ENCODE data around the gene GAL3ST2.
"Not testable (repeated sequence)": the region's sequence is repeated elsewhere in the genome, so short reads cannot be mapped to it uniquely, and the experiment has no call there.

The GAL3ST2 gene

DNA sequence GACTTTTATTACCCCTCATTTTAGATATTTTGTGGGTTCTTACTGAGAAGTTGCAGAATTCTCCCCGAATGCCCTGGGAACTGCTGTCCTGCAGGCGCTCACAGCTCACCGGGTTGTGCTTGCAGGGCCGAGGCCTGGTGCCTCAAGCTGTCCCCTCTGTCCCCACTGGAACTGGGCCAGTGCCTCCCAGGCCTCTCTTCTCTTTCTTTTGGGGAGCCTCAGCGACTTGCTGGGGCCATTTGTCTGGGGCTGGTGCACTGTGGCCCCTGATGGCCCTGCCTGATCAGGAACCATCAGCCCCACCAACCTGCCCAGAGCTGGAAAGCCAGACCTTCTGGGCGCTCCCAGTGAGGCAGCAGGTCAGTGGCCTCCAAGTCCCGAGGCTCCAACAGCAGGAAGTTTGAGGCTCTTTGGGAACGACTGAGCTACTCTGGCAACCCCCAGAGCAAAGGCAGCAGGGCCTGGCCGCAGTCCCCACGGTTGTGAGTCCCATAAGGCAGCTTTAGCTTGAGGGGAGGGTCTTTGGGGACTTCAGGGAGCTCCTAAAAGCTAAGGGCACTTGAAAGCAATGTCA is 17.7 kb downstream of the GAL3ST2 start:
- H3K27me3 ChIP-seq (ENCODE audit: control insufficient read depth, insufficient read depth, low read length): no peaks in the 10 kb centered on the region
- no peak overlapping the region for H3K4me3 ChIP-seq (ENCODE audit: low read length)
- no peaks in the 10 kb centered on the region for H3K36me3 ChIP-seq (ENCODE audit: control insufficient read depth, insufficient read depth, low read length)
- H3K9me3 ChIP-seq (ENCODE audit: control insufficient read depth, insufficient read depth, low read length): no peaks in the 10 kb centered on the region; the same call in 1 of the 2 replicates
- H3K27ac ChIP-seq (ENCODE audit: low read length): no peak overlapping the region
- WGBS (ENCODE audit: insufficient coverage, insufficient read length): no CpG with 5 or more reads among the region's 10 CpGs
- H3K4me1 ChIP-seq (ENCODE audit: control insufficient read depth, insufficient read depth, low read length): no peaks in the 10 kb centered on the region
- no peak for DNase-seq (ENCODE audit: low read depth, low spot score)

DNA sequence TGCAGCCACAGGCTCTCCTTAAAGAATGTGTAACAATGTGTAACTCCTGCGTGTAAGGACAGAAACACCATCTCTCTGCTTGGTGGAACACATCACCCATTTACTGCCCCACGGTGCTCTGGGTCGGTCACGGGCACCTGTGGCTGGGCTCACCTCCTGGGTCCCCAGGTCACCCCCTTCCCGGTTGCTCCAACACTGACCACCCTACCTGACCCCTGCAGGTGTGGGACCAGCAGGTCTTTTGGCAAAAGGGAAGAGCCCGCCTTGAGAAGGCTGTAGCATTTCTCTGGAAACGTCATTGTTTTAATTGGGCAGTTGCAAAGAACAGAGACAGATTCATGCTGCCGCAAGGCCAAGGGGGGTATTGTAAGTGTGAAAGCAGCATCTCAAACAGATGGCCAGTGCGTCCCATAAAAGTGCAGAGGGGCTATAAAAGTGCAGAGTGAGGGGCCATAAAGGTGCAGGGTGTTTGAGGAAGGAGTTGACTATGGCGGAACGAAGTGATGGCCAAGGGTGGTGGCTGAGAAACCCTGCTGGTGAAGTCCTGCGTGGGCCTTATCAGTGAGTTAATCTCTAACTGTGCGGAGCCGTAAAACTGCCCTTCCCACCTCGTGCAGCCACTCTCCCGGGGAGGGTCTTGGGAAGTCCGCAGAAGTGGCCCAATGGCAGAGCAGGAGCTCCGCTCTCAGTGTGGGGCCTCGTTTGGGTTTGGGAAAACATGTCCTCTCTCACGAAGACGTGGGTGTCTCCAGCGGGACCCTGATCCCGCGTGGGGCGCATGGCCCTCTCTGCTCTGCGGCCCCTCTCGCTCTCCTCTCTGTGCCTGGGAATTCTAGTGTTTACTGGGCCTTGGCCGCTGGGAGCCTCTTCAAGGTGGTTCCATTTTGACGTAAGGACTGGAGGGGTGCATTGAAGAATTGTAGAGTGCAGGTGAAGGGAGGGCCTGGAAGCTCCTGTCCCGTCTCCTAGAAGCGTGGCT is 18.7 kb downstream of the GAL3ST2 start:
- H3K36me3 ChIP-seq (ENCODE audit: control insufficient read depth, insufficient read depth, low read length): no peaks in the 10 kb centered on the region
- no peak overlapping the region for H3K27ac ChIP-seq (ENCODE audit: low read length)
- H3K4me3 ChIP-seq (ENCODE audit: low read length): no peak overlapping the region
- WGBS (ENCODE audit: insufficient coverage, insufficient read length): no CpG with 5 or more reads among the region's 31 CpGs
- H3K9me3 ChIP-seq (ENCODE audit: control insufficient read depth, insufficient read depth, low read length): no peaks in the 10 kb centered on the region
- no peak for DNase-seq (ENCODE audit: low read depth, low spot score)
- H3K27me3 ChIP-seq (ENCODE audit: control insufficient read depth, insufficient read depth, low read length): no peaks in the 10 kb centered on the region
- H3K4me1 ChIP-seq (ENCODE audit: control insufficient read depth, insufficient read depth, low read length): no peaks in the 10 kb centered on the region

DNA sequence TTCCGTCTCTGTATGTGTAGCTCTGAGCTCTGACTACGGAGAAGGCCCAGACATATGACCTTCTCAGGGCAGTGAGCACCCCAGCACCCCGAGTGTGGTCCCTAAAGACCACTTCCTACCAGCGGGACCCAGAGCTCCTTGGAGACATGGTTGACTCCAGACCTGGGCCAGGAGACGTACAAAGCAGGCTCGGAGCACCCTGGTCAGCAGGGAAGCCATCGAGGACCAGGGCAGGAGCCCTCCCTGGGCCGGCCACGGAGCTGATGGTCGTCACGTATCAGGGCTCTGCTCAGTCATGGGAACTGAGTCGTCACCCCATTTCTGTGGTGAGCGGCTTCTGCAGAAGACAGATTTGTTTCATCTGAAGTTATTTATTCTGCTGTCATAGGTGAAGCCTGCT is 19.6 kb downstream of the GAL3ST2 start:
- Histone ChIP-seq H3K4me1 (ENCODE audit: control insufficient read depth, insufficient read depth, low read length) (no peaks in the 10 kb centered on the region), H3K27me3 (ENCODE audit: control insufficient read depth, insufficient read depth, low read length) (no peaks in the 10 kb centered on the region), H3K9me3 (ENCODE audit: control insufficient read depth, insufficient read depth, low read length) (no peaks in the 10 kb centered on the region), H3K27ac (ENCODE audit: low read length) (no peak overlapping the region), H3K36me3 (ENCODE audit: control insufficient read depth, insufficient read depth, low read length) (no peaks in the 10 kb centered on the region), H3K4me3 (ENCODE audit: low read length) (no peak overlapping the region)
- no CpG with 5 or more reads among the region's 13 CpGs for WGBS (ENCODE audit: insufficient coverage, insufficient read length)
- DNase-seq (ENCODE audit: low read depth, low spot score): no peak

DNA sequence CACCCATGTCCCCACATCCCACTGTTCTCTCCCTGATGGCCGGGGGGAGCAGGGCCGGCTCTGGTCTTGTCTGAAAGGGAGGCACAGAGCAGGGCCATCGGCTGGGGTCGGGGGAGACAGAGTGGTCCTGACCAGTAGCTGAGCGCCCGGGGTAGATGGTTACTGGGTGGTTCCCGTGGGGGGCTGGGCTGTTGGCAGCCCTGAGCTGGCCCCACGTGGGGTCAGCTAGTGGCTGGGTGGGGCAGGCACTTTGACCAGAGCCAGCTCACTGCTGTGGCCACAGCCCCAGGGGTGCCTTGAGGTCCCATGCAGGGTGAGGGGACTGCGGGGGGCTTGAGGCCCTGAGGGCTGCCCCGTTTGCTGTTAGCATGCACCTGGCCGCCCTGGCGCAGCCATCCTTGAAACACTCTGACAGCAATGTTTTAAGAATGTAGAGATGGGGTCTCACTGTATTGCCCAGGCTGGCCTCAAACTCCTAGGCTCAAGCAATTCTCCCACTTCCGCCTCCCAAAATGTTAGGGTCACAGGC is 20.1 kb downstream of the GAL3ST2 start:
- no peaks in the 10 kb centered on the region for H3K4me1 ChIP-seq (ENCODE audit: control insufficient read depth, insufficient read depth, low read length)
- no peaks in the 10 kb centered on the region for H3K9me3 ChIP-seq (ENCODE audit: control insufficient read depth, insufficient read depth, low read length)
- H3K27ac ChIP-seq (ENCODE audit: low read length): no peak overlapping the region
- no CpG with 5 or more reads among the region's 13 CpGs for WGBS (ENCODE audit: insufficient coverage, insufficient read length)
- DNase-seq (ENCODE audit: low read depth, low spot score): no peak
- no peaks in the 10 kb centered on the region for H3K27me3 ChIP-seq (ENCODE audit: control insufficient read depth, insufficient read depth, low read length)
- H3K36me3 ChIP-seq (ENCODE audit: control insufficient read depth, insufficient read depth, low read length): no peaks in the 10 kb centered on the region
- no peak overlapping the region for H3K4me3 ChIP-seq (ENCODE audit: low read length)

DNA sequence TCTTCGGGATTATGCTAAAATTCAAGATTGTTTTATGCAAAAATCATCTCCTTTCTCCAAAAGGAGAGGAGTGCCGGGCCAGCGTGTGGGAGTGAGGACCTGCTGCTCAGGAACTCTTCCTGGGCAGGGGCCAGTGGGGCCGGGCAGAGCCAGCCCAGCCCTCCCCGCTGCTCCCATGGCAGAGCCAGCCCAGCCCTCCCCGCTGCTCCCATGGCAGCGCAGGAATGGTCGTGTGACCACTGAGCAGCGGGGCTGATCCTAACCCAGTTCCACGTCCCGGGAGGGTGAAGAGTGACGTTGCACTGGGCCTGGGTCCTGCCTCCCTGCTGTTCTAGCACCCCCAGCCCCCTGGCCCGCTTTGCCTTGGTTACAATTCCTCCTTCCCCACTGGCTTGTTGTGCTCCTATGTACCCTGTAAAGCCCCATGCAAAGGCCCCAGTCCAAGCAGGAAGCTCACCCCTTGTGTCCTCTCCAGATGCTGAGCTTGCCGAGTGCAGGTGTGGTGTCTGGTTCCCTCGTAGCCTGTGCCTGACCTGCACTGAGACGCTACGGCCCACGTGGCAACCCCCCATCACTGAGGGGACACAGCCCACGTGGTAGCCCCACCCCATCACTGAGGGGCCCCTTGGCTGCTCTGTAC is 20.9 kb downstream of the GAL3ST2 start:
- no peaks in the 10 kb centered on the region for H3K36me3 ChIP-seq (ENCODE audit: control insufficient read depth, insufficient read depth, low read length)
- DNase-seq (ENCODE audit: low read depth, low spot score): no peak
- H3K4me1 ChIP-seq (ENCODE audit: control insufficient read depth, insufficient read depth, low read length): peaks cover 2% of the 10 kb centered on the region; the same call in 1 of the 2 replicates
- H3K27me3 ChIP-seq (ENCODE audit: control insufficient read depth, insufficient read depth, low read length): no peaks in the 10 kb centered on the region
- no peaks in the 10 kb centered on the region for H3K9me3 ChIP-seq (ENCODE audit: control insufficient read depth, insufficient read depth, low read length)
- no peak overlapping the region for H3K27ac ChIP-seq (ENCODE audit: low read length)
- no peak overlapping the region for H3K4me3 ChIP-seq (ENCODE audit: low read length)
- no CpG with 5 or more reads among the region's 19 CpGs for WGBS (ENCODE audit: insufficient coverage, insufficient read length)

DNA sequence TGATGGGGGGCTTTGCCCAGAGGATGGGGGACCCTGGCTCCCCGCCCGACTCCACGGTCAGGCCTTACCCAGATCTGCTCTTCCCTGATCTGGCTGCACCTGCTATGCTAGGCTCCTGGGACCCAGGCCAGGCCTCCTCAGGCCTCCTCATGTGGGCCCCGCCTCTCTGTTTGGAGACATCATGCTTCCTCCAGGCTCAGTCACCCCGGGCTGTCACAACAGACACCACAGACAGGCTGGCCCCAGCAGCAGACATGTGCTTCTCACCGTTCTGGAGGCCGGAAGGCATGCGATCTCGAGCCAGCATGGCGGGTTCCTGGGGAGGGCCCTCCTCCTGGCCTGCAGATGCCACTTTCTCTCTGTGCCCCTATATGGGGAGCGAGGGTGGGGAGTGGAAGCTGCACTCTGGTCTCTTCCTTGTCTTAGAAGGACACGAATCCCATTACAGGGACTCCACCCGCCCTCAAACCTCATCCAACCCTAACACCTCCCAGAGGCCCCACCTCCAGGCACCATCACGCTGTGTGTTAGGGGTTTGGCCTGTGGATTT is 21.5 kb downstream of the GAL3ST2 start:
- Histone ChIP-seq H3K9me3 (ENCODE audit: control insufficient read depth, insufficient read depth, low read length) (no peaks in the 10 kb centered on the region), H3K27me3 (ENCODE audit: control insufficient read depth, insufficient read depth, low read length) (peaks cover 2% of the 10 kb centered on the region; the same call in 1 of the 2 replicates), H3K27ac (ENCODE audit: low read length) (no peak overlapping the region), H3K4me3 (ENCODE audit: low read length) (no peak overlapping the region), H3K36me3 (ENCODE audit: control insufficient read depth, insufficient read depth, low read length) (no peaks in the 10 kb centered on the region), H3K4me1 (ENCODE audit: control insufficient read depth, insufficient read depth, low read length) (peaks cover 2% of the 10 kb centered on the region; the same call in 1 of the 2 replicates)
- DNase-seq (ENCODE audit: low read depth, low spot score): no peak
- no CpG with 5 or more reads among the region's 14 CpGs for WGBS (ENCODE audit: insufficient coverage, insufficient read length)

DNA sequence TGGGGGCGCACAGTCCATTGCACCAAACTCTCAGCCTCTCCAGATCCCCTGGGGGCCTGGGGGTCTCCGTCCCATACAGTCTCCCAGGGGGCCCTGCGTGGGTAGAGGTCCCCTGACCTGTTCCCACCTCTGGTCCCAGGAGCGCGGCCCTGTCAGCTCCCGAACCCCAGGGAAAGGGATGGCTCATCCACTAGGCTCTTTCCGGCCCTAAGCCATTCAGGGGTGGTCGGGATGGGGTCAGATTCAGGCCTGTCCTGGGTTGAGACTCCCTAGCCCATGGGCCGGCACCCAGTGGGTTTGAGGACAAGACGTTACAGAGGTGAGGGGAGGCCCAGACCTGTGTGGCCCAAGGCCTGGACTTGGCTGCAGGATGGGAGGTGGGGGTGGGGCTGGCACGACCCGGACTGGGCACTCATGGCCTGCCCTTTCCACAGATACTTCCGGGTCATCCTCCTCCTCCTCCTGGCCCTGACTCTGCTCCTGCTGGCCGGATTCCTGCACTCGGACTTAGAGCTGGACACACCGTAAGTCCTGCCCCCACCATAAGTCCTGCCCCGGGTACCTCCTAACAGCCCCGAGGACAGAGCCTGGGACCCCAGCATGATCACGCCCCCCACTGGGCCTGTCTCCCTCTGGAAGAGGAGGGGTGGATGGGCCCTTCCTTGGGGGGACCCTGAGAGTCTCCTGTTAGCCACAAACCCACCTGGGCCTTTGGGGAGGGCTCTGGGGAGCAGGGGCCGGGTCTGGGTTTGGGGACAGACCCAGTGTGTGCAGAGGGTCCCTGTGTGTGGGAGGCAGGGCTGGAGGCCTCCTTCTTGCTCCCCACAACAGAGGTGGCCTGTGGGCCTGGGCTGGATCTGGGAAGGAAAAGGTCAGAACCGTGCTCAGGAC is 22.3 kb downstream of the GAL3ST2 start:
- no CpG with 5 or more reads among the region's 21 CpGs for WGBS (ENCODE audit: insufficient coverage, insufficient read length)
- Histone ChIP-seq H3K27ac (ENCODE audit: low read length) (no peak overlapping the region), H3K36me3 (ENCODE audit: control insufficient read depth, insufficient read depth, low read length) (no peaks in the 10 kb centered on the region), H3K27me3 (ENCODE audit: control insufficient read depth, insufficient read depth, low read length) (peaks cover 8% of the 10 kb centered on the region; the same call in 1 of the 2 replicates), H3K4me1 (ENCODE audit: control insufficient read depth, insufficient read depth, low read length) (peaks cover 3% of the 10 kb centered on the region; the same call in 1 of the 2 replicates), H3K9me3 (ENCODE audit: control insufficient read depth, insufficient read depth, low read length) (no peaks in the 10 kb centered on the region), H3K4me3 (ENCODE audit: low read length) (no peak overlapping the region)
- DNase-seq (ENCODE audit: low read depth, low spot score): no peak

DNA sequence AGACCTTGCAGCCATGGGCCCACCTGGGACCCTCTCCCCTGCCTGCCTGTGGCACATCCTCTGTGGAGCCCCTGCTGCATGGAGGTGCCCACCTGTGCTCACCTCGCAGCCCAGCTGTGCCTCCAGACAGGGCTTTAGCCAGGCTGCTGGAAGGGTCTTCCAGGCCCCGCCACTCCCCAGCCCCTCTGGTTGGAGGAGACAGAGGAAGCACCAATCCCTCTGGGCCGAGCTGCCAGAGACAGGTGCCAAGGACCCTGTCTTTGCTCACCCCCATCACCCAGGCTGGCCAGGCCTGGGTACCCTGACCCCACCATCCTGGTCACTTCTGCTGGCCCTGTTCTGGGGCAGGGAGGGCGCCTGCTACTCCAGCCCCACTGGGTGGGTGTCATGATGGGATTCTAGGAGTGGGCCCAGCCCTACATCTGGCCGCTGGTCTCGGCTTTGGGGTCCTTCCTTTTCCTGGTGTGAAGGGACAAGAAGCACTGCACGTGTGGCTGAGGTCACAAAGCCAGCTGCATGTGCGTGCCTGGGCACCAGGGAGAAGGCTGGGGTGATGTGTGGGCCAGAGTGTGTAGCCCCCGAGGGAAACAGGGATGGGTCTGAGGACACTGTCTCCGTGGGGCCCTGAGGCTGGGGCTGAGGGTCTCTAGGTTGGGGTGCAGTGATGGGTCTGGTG is 23.0 kb downstream of the GAL3ST2 start:
- peaks cover 16% of the 10 kb centered on the region; the same call in 1 of the 2 replicates for H3K27me3 ChIP-seq (ENCODE audit: control insufficient read depth, insufficient read depth, low read length)
- WGBS (ENCODE audit: insufficient coverage, insufficient read length): no CpG with 5 or more reads among the region's 10 CpGs

DNA sequence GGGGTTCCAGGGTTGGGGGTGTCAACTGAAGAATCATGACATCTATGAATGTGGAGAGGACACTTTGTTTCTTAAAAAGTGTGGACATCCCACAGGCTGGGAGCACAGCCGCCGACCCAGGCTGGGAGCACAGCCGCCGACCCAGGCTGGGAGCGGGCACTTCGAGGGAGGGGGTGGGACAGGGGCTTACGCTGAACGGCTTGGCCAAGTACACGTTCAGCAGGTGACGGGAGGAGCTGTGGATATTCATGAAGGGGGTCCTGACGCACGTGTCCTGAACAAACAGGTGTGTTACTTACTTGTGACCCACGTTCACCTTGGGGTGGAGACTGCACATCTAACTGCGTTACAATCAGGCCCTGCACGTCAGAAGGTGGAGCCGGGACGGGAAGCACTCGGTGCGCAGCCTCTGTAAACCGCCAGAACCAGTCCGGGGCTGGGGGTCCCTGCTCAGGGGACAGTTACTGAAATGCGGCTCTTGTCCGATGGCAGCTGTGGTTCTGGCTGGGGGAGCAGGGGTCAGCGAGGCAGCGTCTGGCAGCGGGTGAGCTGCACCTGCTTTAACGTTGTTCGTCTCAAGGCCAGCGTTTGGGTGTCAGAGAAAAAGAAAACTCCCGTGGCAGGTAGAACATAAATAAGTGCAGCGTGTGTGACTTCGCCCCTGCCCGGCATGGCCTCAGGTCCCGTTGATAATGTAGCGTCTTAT is 23.7 kb downstream of the GAL3ST2 start:
- peaks cover 17% of the 10 kb centered on the region; the same call in 1 of the 2 replicates for H3K27me3 ChIP-seq (ENCODE audit: control insufficient read depth, insufficient read depth, low read length)
- H3K4me3 ChIP-seq (ENCODE audit: low read length); H3K9me3 ChIP-seq (ENCODE audit: control insufficient read depth, insufficient read depth, low read length); H3K4me1 ChIP-seq (ENCODE audit: control insufficient read depth, insufficient read depth, low read length); H3K27ac ChIP-seq (ENCODE audit: low read length); H3K36me3 ChIP-seq (ENCODE audit: control insufficient read depth, insufficient read depth, low read length); DNase-seq (ENCODE audit: low read depth, low spot score): not testable (repeated sequence)
- no CpG with 5 or more reads among the region's 35 CpGs for WGBS (ENCODE audit: insufficient coverage, insufficient read length)

More for the DNA sequence above, 23.0 kb downstream of the GAL3ST2 start:
- H3K4me3 ChIP-seq (ENCODE audit: low read length): no peak overlapping the region
- peaks cover 6% of the 10 kb centered on the region for H3K4me1 ChIP-seq (ENCODE audit: control insufficient read depth, insufficient read depth, low read length)
- no peaks in the 10 kb centered on the region for H3K9me3 ChIP-seq (ENCODE audit: control insufficient read depth, insufficient read depth, low read length)
- H3K36me3 ChIP-seq (ENCODE audit: control insufficient read depth, insufficient read depth, low read length): no peaks in the 10 kb centered on the region
- H3K27ac ChIP-seq (ENCODE audit: low read length): no peak overlapping the region
- DNase-seq (ENCODE audit: low read depth, low spot score): no peak

Data from iPS DF 6.9 (cell line).